Trophoblast cell (in vitro differentiated cells and primary cell): ENCODE measurements around the gene TCERG1L.

Source experiments
- DNase-seq, 2 donors: peaks; one replicate each; pipeline ENCODE4 v3.0.0-alpha.2; 2016
- H2AFZ ChIP-seq: 2 replicates; pipeline ENCODE4 v1.6.1; 2013; ENCODE audit warnings: low read length, moderate library complexity, mild to moderate bottlenecking; ENCODE audit not compliant: insufficient read depth, poor library complexity
- H2AK5ac ChIP-seq: 2 replicates; pipeline ENCODE4 v1.6.1; 2013; ENCODE audit warnings: mild to moderate bottlenecking, low read length
- H2BK120ac ChIP-seq: 2 replicates; pipeline ENCODE4 v1.6.1; 2013; ENCODE audit warnings: low read length, mild to moderate bottlenecking, moderate library complexity; ENCODE audit not compliant: insufficient read depth, poor library complexity
- H2BK12ac ChIP-seq: 2 replicates; pipeline ENCODE4 v1.6.1; 2013; ENCODE audit warnings: mild to moderate bottlenecking, low read length, moderate library complexity
- H2BK5ac ChIP-seq: 2 replicates; pipeline ENCODE4 v1.6.1; 2013; ENCODE audit warnings: low read length, low read depth, moderate library complexity, mild to moderate bottlenecking; ENCODE audit not compliant: poor library complexity
- H3K14ac ChIP-seq: 2 replicates; pipeline ENCODE4 v1.6.1; 2013; ENCODE audit warnings: mild to moderate bottlenecking, low read length
- H3K18ac ChIP-seq: 2 replicates; pipeline ENCODE4 v1.6.1; 2013; ENCODE audit warnings: mild to moderate bottlenecking, low read length
- H3K23ac ChIP-seq: 2 replicates; pipeline ENCODE4 v1.6.1; 2013; ENCODE audit warnings: low read length
- H3K27ac ChIP-seq: 2 replicates; pipeline ENCODE4 v1.5.1; 2013; ENCODE audit warnings: low read depth, mild to moderate bottlenecking, inconsistent platforms, low read length, moderate library complexity
- H3K27me3 ChIP-seq: 2 replicates; pipeline ENCODE4 v1.6.1; 2013; ENCODE audit warnings: inconsistent platforms, mild to moderate bottlenecking, low read length, moderate library complexity; ENCODE audit not compliant: insufficient read depth
- H3K36me3 ChIP-seq, 2 experiments: 1 replicate in 1 of 2; 2 replicates in 1 of 2; pipeline ENCODE4 v1.6.1; 2013; ENCODE audit warnings: low read length in 2 of 2, mild to moderate bottlenecking in 2 of 2, moderate library complexity in 1 of 2; ENCODE audit not compliant: insufficient read depth in 2 of 2, control insufficient read depth in 1 of 2
- H3K4ac ChIP-seq: 2 replicates; pipeline ENCODE4 v1.6.1; 2013; ENCODE audit warnings: low read depth, mild to moderate bottlenecking, low read length, moderate library complexity
- H3K4me1 ChIP-seq, 2 experiments: 1 replicate in 1 of 2; 2 replicates in 1 of 2; pipeline ENCODE4 v1.6.1; 2013; ENCODE audit warnings: low read length in 2 of 2, mild to moderate bottlenecking in 2 of 2, moderate library complexity in 1 of 2; ENCODE audit not compliant: insufficient read depth in 2 of 2, control insufficient read depth in 1 of 2
- H3K4me2 ChIP-seq: 2 replicates; pipeline ENCODE4 v1.6.1; 2013; ENCODE audit warnings: inconsistent platforms, mild to moderate bottlenecking, low read length, moderate library complexity
- H3K4me3 ChIP-seq: 2 replicates; pipeline ENCODE4 v1.5.1; 2013; ENCODE audit warnings: mild to moderate bottlenecking, low read depth, low read length, inconsistent platforms
- H3K79me1 ChIP-seq: one replicate; pipeline ENCODE4 v1.6.1; 2013; ENCODE audit warnings: low read length
- H3K79me2 ChIP-seq: 2 replicates; pipeline ENCODE4 v1.6.1; 2013; ENCODE audit warnings: low read length, mild to moderate bottlenecking; ENCODE audit not compliant: control insufficient read depth, insufficient read depth, poor library complexity
- H3K9ac ChIP-seq: 2 replicates; pipeline ENCODE4 v1.6.1; 2013; ENCODE audit warnings: mild to moderate bottlenecking, low read length
- H3K9me3 ChIP-seq: 2 replicates; pipeline ENCODE4 v1.6.1; 2013; ENCODE audit warnings: low read depth, mild to moderate bottlenecking, control low read depth, inconsistent platforms, low read length; ENCODE audit not compliant: insufficient read depth
- H4K12ac ChIP-seq: 2 replicates; pipeline ENCODE4 v1.6.1; 2013; ENCODE audit warnings: low read depth, mild to moderate bottlenecking, low read length, moderate library complexity
- H4K8ac ChIP-seq: 2 replicates; pipeline ENCODE4 v1.6.1; 2013; ENCODE audit warnings: low read depth, mild to moderate bottlenecking, low read length, moderate library complexity
- H4K91ac ChIP-seq: one replicate; pipeline ENCODE4 v1.6.1; 2013; ENCODE audit warnings: low read depth, mild to moderate bottlenecking, low read length, moderate library complexity
- WGBS: extraction: QIAGEN DNeasy Blood & Tissue Kit; methylation state at CpG from one replicate; pipeline ENCODE4 v1.1.7; 2013; ENCODE audit warnings: missing lambda C conversion rate; ENCODE audit not compliant: insufficient read length, insufficient coverage; ENCODE audit errors: extremely low coverage; 5-methylcytosine and 5-hydroxymethylcytosine counted together

Gene TCERG1L

GRCh38 chr10:131083915-131084790, 227.4 kb downstream of the TCERG1L start:
- peak in 1 of 2 donors; percentile 55 for DNase-seq
- Histone ChIP-seq H4K91ac (peak overlapping the region; percentile 65), H4K8ac (peak overlapping the region; percentile 11), H2BK120ac (peak overlapping the region; percentile 79), H3K14ac (peak overlapping the region; percentile 50), H3K27me3 (no peaks in the 10 kb centered on the region), H2AFZ (no peak overlapping the region), H3K23ac (no peak overlapping the region), H3K4me3 (no peak overlapping the region), H3K18ac (peak overlapping the region; percentile 6), H3K9ac (no peak overlapping the region), H2AK5ac (peak overlapping the region; percentile 11), H3K36me3 (no peaks in the 10 kb centered on the region), H3K27ac (peak overlapping the region; percentile 62), H4K12ac (no peak overlapping the region), H3K4ac (peak overlapping the region; percentile 16), H3K4me1 (peaks cover 28% of the 10 kb centered on the region in 2 experiments), H2BK5ac (peak overlapping the region; percentile 29), H2BK12ac (peak overlapping the region; percentile 23), H3K4me2 (no peak overlapping the region), H3K79me1 (peaks cover 29% of the 10 kb centered on the region), H3K79me2 (no peaks in the 10 kb centered on the region), H3K9me3 (peaks cover 4% of the 10 kb centered on the region)
- WGBS, result no CpG with 5 or more reads among the region's 32 CpGs

GRCh38 chr10:131082991-131083481, 228.5 kb downstream of the TCERG1L start:
- peak overlapping the region; percentile 65 for H4K91ac ChIP-seq

GRCh38 chr10:131082201-131082850, 229.2 kb downstream of the TCERG1L start:
- no peak overlapping the region for H3K4ac ChIP-seq
- H2BK120ac ChIP-seq, result no peak overlapping the region
- H3K79me2 ChIP-seq, result no peaks in the 10 kb centered on the region
- no peak for DNase-seq
- no peak overlapping the region for H3K23ac ChIP-seq
- no peaks in the 10 kb centered on the region for H3K27me3 ChIP-seq
- H3K18ac ChIP-seq, result no peak overlapping the region
- peaks cover 4% of the 10 kb centered on the region for H3K9me3 ChIP-seq
- peak overlapping the region; percentile 42 for H2BK12ac ChIP-seq
- H2AFZ ChIP-seq, result no peak overlapping the region
- no CpG with 5 or more reads among the region's 13 CpGs for WGBS
- H3K79me1 ChIP-seq, result peaks cover 23% of the 10 kb centered on the region
- no peak overlapping the region for H3K27ac ChIP-seq
- no peak overlapping the region for H3K14ac ChIP-seq
- no peak overlapping the region for H3K4me2 ChIP-seq
- H4K8ac ChIP-seq, result no peak overlapping the region
- H3K36me3 ChIP-seq, result no peaks in the 10 kb centered on the region
- H4K12ac ChIP-seq, result no peak overlapping the region
- no peak overlapping the region for H3K4me3 ChIP-seq
- H2AK5ac ChIP-seq, result peak overlapping the region; percentile 60
- peak overlapping the region; percentile 45 for H4K91ac ChIP-seq
- peaks cover 28% of the 10 kb centered on the region in 2 experiments for H3K4me1 ChIP-seq
- H3K9ac ChIP-seq, result no peak overlapping the region
- H2BK5ac ChIP-seq, result no peak overlapping the region

More at GRCh38 chr10:131082991-131083481, 228.5 kb downstream of the TCERG1L start:
- peaks cover 29% of the 10 kb centered on the region for H3K79me1 ChIP-seq
- H2AFZ ChIP-seq, result no peak overlapping the region
- no peaks in the 10 kb centered on the region for H3K27me3 ChIP-seq
- WGBS, result no CpG with 5 or more reads among the region's 16 CpGs
- H3K9me3 ChIP-seq, result peaks cover 4% of the 10 kb centered on the region
- H3K4me2 ChIP-seq, result no peak overlapping the region
- no peak overlapping the region for H3K27ac ChIP-seq
- H3K4me3 ChIP-seq, result no peak overlapping the region
- H3K79me2 ChIP-seq, result no peaks in the 10 kb centered on the region
- no peak overlapping the region for H3K23ac ChIP-seq
- H4K12ac ChIP-seq, result no peak overlapping the region
- no peak overlapping the region for H2BK120ac ChIP-seq
- no peak overlapping the region for H3K18ac ChIP-seq
- no peak overlapping the region for H2BK5ac ChIP-seq
- H2BK12ac ChIP-seq, result peak overlapping the region; percentile 42
- no peak overlapping the region for H3K4ac ChIP-seq
- DNase-seq, result no peak
- no peak overlapping the region for H4K8ac ChIP-seq
- peaks cover 28% of the 10 kb centered on the region in 2 experiments for H3K4me1 ChIP-seq
- no peak overlapping the region for H2AK5ac ChIP-seq
- H3K14ac ChIP-seq, result no peak overlapping the region
- H3K9ac ChIP-seq, result no peak overlapping the region
- H3K36me3 ChIP-seq, result no peaks in the 10 kb centered on the region

GRCh38 chr10:131081786-131082185, 229.7 kb downstream of the TCERG1L start:
- peaks cover 4% of the 10 kb centered on the region for H3K9me3 ChIP-seq
- H3K27me3 ChIP-seq, result no peaks in the 10 kb centered on the region
- H3K36me3 ChIP-seq, result no peaks in the 10 kb centered on the region
- H3K9ac ChIP-seq, result no peak overlapping the region
- H3K4ac ChIP-seq, result no peak overlapping the region
- no peak overlapping the region for H2AFZ ChIP-seq
- H3K4me1 ChIP-seq, result peaks cover 26 to 28% of the 10 kb centered on the region in 2 experiments
- peak overlapping the region; percentile 42 for H2BK12ac ChIP-seq
- H3K4me3 ChIP-seq, result no peak overlapping the region
- H2BK120ac ChIP-seq, result no peak overlapping the region
- no peak overlapping the region for H3K23ac ChIP-seq
- no peaks in the 10 kb centered on the region for H3K79me2 ChIP-seq
- peaks cover 21% of the 10 kb centered on the region for H3K79me1 ChIP-seq
- no CpG with 5 or more reads among the region's 6 CpGs for WGBS
- no peak overlapping the region for H2AK5ac ChIP-seq
- DNase-seq, result no peak
- H3K27ac ChIP-seq, result no peak overlapping the region
- H3K18ac ChIP-seq, result no peak overlapping the region
- H4K91ac ChIP-seq, result peak overlapping the region; percentile 0
- H4K8ac ChIP-seq, result no peak overlapping the region
- no peak overlapping the region for H3K14ac ChIP-seq
- no peak overlapping the region for H2BK5ac ChIP-seq
- no peak overlapping the region for H4K12ac ChIP-seq
- H3K4me2 ChIP-seq, result no peak overlapping the region
